GM19372 (cell line): ENCODE data around the gene FAM170B.

Experiments
- ATAC-seq: cut with Tn5 transposase; IDR thresholded peaks from one replicate; pipeline ENCODE4 v1.9.1; 2021; ENCODE audit warnings: mild to moderate bottlenecking, low read depth, moderate library complexity; ENCODE audit not compliant: unreplicated experiment

FAM170B gene

DNA sequence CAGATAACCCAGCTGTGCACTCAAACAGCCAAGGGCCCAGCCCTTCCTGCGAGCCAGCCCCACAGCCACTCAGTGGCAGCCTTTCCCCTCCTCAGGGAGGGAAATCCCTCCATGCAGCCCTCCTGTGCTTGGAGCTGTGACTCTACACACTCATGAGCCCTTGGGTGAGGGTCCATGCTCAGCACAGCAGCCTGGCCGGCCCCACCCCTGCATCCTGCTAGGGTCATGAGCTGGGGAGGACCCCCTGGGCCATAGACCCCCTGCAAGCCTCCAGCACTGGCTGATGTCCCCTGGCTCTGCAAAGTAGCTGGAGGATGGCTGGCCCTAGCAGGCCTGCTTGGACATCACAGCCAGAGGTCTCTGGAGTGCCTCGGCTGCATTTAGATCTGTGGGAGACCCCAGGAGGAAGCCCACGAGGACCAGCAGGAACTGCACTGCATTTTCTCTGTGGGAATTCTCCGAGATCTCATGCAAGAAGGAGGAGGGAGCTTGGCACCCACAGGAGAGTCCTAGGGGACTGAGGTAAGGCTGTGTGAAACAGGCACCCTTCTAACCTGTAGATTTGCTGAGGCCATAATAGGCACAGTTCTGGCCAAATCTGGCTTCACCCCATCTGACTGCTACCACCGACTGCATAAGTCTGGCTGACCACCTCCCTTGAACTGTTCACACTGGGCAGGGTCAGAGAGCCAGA is 37.0 kb upstream of the FAM170B start:
- no peak for ATAC-seq

DNA sequence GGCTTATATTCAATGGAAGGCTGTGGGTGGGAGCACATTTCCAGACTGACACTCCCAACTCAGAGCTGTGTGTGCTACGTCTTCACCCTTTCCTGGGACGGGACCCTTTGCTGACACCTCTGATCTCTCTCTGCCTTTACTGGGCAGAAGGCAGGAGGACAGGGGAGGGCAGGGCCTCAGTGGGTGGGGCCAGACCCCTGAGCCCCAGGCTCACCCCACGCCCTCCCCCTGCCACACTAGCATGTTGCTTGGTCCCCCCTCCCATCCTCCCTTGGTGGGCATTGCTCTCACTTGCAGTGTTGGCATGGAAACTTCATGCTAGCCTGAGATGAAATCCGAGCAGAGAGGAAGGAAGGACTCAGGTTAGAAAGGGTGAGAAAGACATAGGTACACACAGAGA is 36.0 kb upstream of the FAM170B start:
- ATAC-seq = no peak

DNA sequence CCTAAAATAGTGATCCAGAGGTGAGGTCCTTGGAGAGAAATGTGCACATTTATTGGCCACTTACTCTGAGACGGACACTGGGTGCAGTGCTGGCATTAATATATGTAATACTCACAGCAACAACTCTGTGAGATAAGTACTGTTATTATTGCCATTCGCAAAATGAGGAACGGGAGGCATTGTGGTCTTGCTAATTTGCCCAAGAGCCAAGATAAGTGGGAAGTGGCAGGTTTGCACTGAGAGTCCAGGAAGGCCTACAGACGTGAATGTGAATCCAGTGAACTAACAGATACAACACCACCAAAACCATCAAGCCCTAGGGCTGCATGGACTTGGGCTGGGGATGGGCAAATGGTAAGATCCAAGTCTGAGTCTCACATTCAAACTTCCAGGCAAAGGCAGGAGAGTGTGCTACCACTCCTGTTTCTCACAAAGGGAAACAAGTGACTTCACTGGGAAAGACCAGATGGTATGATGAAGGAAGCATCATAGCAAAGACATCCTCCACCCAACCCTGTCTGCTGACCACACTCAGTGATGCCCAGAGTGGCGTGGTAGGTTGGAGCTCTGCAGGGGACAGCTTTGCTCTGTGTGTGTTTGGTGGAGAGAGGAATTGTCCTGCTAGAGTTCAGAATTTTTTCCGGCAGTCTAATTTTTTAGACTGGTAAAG is 35.1 kb upstream of the FAM170B start:
- no peak for ATAC-seq

DNA sequence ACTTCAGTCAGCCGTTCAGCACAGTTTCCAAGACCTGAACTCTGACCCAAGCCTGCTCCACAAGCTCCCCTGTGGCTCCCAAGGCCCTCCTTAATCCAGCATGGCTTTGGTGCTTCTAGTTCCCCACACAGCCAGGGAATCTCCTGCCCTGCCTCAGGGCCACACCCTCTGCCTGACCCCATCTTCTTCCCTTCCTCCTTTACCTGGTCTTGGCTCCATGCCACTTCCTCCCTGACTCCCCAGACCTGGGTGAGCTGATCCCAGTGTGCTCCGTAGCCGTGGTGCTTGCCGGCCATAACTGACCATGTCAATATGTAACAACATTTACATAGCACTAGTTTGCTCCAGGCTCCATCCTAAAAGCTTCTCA is 34.3 kb upstream of the FAM170B start:
- ATAC-seq = no peak

DNA sequence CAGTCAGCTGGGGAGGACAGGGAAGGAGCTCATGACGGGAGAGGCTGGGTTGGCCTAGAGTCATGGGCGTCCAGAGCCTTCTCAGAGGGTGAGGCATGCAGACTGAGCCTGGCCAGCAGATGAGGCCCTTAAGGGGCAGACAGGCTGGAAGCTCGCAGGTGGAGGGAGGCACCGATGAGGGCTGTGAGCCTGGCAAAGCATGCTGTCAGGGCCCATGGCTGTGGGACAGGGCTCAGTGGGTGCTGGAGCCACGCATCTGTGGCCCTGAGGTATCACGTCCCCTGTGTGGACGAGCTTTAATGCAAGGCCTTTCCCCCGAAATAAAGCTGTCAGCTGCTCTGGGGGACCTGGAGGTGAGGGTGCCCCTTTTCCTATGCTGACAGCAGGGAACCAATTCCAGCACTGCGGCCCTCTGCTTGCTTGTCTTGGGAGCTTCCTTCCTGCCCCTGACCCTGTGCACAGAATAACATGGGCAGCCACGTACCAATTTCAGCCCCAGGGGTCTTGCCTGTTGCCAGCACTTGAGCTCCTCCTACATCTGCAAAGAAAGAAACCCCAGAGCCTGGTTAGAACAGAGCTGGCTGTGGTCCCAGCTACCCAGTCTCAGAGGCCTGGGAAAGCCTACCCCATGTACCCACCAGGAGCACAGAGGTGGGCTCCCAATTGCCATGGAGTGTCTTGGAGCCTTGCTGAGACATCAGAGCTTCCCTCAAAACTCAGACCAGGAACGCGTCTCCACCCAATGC is 33.8 kb upstream of the FAM170B start:
- no peak for ATAC-seq

DNA sequence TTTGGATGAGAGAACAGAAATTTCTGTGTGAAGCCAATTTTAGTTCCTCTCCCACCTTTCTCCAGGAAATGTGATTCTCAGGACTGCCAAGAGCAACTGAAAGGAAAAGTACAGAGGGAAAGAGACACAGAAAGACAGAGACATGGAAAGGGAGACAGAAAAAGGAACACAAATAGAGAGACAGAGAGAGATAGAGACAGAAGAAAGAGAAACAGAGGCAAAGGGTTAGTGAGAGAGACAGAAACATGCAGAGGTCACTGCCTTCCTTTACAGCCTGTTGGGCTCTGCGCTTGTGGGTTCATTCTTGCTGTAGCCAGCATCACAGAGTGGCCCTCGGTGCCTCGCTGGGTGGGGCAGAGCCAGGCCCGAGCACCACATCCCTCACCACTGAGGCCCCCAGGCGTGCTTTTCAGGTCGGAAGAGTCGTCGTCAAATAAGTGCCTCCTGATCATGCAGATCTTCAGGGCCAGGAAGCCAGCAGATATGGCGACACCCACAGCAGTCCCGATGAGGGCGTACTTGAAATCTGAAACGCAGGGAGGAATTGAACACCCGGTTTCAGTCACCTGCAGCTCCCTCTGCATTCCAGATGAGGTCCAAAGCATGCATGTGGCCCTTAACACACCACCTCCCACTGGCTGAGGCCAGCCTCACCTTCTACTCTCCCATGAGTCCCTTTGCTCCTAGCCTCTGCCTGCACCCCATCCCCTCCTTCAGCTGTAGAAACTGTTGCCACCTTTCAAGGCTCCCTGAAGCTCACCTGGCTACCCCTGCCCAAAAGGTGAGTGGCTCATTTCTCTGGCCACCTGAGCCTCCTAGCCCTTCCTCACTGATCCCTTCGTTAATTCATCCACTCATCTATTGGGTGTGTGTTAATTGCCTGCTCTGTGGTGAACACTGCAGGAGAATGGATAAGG is 32.9 kb upstream of the FAM170B start:
- no peak for ATAC-seq

DNA sequence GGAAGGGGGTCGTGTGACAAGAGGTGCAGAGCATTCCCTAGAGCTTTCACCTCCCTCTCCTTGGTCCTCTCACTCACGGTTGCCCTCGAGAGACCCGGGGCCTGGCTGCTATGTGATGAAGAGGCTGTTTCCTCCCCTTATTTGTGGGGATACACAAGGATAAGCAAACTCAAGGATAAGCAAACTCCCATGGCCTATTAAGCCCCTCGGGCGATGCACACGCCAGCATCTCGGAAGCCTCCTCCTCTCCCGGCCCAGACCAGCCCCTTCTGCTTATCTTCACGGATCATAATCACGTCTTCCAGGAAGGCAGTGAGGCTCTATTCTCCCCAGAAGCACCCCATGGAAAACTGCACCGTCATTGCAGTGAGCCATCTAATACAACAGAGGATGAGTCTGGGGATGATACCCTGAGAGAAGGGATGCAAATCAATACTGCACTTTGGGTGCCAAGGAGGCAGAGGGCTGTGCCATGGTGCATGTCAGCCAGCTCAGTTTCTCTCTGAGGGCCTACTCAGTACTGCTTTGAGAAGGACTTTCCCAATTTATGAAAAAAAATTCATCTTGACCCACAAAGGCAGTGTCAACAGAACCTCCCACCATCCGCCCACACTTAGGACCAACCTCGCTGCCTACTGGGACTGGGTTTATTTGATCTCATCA is 32.1 kb upstream of the FAM170B start:
- no peak for ATAC-seq

DNA sequence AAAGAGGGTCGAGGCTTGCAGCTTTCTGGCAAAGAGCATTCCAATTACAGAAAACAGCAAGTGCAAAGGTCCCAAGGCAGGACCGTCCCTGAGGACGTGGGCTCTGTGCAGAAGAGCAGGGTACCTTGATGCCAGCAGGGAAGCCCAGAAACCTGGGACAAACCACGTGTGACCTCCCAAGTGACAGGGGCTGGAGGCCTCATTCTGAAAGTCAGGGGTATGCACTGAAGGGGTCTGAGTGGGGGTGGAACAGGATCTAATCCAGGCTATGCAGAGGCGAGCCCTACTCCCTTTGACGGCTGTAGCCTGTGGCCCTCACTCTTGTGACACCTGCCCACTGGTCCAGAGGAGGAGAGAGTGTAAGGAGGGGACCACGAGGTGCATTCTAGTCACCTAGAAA is 31.4 kb upstream of the FAM170B start:
- ATAC-seq = no peak

DNA sequence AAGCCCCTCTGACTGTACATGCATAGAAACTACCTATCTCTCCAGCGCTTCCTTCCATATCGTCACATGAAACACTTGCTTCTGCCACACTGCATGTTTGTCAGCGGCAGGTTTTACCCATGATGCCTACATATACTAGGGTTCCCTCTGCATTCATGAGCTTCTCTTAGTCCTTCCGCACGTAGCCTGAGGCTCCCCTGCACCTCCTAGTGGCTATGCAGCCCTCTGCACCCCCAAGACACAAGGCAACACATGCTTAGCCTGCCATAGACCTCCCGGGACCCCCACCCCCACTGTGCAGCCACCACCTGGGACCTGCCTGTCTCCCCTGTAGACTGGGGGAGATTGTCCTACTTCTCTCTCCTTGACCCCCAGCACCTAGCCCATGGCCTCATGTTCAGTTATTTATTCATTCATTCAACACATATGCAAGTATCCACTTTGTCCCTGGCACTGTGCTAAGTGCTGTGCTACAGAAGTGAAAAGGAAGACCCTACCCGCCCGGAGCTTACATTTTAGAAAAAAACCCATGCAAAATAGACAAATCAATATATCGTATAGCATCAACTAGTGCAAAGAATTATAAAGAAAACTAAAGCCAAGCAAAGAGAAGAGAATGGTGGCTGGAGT is 30.9 kb upstream of the FAM170B start:
- ATAC-seq = peak; percentile 86

DNA sequence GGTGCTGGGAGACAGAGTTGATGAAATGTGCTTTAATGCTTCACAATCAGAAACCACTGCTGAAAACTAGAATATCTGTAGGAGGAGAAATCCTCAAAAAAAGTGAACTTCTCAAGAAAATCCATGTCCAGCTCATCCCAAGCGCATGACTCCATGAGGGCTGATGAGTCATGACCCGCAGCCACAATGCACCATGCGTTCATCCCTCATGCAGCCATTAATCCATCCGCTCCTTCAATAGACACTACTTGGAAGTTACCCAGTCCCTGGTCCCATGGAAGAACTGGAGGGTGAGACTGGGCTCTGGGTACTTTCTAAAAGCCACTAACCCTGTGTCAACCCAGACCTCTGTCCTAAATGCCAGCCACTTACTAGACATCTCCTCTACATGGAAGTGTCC is 29.9 kb upstream of the FAM170B start:
- ATAC-seq = no peak

DNA sequence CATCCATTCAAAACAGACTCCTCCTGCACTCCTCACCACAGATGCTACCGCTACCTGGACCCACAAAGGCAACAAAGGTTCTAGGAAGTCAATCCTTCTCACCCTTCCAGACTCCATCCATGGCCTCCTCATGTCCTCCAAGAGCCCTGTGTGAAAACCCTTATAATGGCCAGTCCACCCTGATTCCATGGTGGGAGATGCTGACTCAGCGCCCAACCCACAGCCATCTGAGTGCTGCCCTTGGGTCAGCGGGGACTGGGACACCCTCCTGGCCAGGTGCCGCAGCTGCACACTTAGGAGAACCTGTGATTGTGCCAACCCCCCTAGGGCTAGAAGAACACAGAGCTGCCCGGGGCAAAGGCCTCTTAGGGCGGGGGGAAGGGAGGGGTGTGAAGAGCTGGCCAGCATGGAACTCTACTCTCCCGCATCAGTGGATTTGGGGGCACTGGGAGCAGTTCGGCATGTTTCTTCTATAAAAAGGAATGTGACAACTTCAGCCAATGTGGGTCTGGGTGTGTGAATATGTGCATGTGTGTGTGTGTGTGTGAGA is 29.0 kb upstream of the FAM170B start:
- no peak for ATAC-seq

DNA sequence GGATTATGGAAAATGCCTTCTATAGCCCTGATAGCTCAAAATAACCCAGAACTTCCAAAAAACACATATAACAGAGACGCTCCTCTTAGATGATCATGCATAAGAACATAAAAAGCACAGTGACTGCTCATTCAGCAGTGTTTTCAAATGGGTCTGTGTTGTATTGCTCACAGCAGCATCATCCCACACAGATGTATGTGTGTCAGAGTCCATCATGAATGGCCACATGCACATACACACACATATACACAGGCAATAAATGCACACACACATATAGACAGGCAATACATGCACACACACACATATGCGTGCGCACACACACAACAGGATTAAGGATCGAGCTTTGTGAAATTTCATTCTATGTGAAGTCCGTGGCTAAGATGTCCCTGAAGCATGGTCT is 28.2 kb upstream of the FAM170B start:
- no peak for ATAC-seq

DNA sequence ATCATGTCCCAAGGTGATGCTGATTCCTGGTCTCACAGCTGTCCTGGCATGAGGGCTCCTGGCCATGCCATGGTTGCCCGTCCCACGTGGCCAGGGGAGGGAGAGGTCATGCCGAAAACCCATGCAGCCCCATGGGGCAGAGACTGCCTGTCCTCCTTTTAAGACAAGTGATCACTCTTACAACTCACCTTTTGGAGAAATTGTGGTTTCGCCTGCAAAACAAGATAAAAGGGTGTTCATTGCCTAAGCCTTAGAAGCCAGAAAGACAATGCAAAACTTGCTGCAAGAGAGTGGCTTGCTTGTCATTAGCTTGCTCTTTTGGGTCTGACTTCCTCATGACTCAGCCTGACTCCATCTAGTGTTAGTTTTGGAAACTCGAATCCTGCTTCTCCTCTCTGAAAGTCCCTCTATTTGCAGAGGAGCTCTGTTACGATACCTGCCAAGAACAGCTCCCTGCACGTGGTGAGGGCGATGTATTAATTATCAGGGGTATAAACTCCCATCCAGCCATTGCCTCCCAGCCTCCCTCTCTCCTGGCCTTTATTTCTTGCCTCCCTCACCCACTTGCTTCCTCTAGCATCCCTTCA is 27.7 kb upstream of the FAM170B start:
- ATAC-seq = no peak

DNA sequence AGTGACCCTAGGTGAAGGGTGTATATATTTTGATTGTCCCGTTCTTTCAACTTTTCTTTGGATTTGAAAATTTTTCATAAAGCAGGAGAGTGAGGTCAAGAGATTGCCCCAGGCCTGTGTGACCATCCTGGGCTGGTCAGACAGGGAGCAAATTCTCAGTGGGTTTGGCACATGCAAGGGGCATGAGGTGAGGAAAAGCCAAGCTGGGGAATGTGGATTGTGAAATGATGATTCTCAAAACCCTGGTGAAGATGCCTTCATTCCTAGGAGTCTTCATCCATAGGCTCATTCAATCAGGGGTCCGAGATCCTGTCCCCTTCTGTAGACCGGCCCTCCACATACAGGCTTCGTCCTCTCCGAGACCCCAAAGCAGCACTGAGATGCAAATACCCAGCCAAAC is 27.0 kb upstream of the FAM170B start:
- no peak for ATAC-seq

DNA sequence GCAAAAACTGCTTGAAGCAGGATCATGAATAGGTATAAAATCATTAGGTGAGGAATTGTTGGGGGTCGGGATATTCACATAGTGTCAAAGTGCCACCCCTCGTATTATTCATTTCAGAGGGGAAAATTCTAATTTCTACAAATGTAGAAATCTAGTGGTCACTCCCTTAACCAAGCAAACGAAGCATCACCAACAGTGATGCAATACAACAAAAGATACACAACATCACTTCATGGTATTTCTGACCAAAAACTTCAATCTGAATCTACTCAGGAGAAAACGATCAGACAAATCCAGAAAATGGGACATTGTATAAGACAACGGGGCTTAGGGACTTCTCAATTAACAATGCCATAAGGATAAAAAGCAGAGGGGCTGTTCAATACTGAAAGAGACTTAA is 26.3 kb upstream of the FAM170B start:
- ATAC-seq = no peak

DNA sequence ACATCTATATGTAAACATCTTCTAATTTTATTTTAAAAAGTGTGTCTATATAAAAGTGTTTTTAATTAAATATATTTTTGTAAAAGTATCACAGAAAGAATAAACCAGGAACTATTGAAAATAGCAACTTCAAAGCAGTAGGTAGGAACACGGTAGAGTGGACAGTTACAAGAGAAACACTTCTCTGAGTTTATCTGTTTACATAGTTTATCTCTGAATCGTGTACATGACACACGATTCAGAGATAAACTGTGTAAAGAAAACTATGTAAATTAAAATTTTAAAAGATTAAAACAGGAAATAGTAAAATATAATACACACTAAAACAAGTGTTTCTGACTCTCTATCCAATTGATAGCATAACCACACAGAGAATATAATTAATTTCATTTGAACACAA is 25.1 kb upstream of the FAM170B start:
- ATAC-seq = no peak

DNA sequence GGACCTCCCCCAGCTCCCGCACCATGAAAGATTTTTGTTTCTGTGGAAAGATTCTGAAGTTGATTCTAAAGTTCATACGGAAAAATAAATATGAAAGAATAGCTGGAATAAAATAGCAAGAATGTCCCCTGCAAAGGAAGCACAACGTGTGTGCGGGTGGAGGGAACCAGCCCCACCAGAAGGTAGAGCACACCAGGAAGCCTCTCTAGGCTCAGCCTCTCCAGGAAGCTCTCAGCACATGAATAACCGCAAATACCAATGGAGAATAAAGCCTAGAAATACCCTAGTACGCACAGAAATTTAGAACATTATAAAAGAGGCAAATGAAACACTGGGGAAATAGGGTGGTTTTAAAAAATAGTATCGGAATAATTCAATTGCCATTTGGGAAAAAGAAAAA is 24.6 kb upstream of the FAM170B start:
- no peak for ATAC-seq

DNA sequence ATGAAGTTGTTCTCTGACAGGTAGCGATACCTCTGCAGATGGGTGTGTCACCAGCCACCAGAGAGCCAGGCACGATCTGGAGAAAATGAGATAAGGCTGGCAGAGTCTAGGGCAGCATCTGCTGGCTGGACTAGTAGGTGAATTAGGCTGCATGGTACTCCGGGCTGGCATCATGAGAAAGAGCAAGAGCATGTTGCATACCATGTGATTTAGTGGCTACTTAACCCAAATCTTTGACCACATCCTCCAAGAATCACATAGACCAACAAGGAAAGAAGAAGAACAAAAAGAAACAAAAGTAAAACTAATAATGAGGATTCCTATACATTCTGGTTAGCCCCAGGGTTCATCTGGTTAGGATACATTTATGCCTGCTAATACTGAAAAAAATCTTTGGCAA is 23.4 kb upstream of the FAM170B start:
- ATAC-seq = no peak

DNA sequence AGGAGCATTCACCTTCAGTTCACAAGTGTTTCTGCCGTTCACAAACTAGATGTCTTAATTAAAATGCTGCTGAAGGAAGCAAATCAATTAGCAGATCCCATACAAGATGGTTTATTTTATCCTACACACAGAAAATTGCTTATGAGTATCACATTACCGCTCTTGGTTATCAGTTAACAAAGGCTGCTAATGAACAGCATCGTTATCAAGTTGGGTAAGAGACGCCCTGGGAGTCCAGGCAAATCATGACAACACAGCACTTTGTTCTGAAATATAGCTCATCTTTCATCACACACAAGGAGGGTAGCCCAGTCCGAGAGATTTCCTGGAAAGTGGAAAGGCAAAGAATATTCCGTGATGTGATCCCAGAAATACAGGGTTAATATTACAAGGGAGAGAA is 20.8 kb upstream of the FAM170B start:
- ATAC-seq = no peak
